ENCODE data around the gene ADAM15. TPM values are rescaled to one million over a fixed set of nuclear protein-coding genes. Genes with fewer than 3 reads are reported as not detected.
A peak's percentile ranks its signal among the peaks of the same experiment; 100 is the strongest.

Gene ADAM15
- total and polyA plus RNA-seq, 2 donors (not counting 1 experiment from before 2014, with no cell fraction given) = 14.6 to 28.4 TPM

GRCh38 chr1:155092131-155092530 lies 41.0 kb downstream of the ADAM15 start:
- no peak overlapping the region for H3K9ac ChIP-seq (ENCODE audit: low read length)
- Mint-ChIP-seq H3K4me1 (peaks cover 6% of the 10 kb centered on the region), H3K4me3 (no peak overlapping the region), H3K27me3 (peaks cover 12% of the 10 kb centered on the region), H3K9me3 (ENCODE audit: insufficient read depth) (no peaks in the 10 kb centered on the region), H3K27ac (no peak overlapping the region)
- H3K4me2 ChIP-seq (replicated peaks; ENCODE audit: low read depth, low read length, poor library complexity, severe bottlenecking) = no peak overlapping the region
- no peak for ATAC-seq (ENCODE audit: low read depth)
- no peaks in the 10 kb centered on the region for H3K79me2 ChIP-seq (ENCODE audit: control insufficient read depth, insufficient read depth, low read length)
- ChIA-PET CTCF (interaction anchor here (0.6 to 6.8 kb wide), 36 partner anchors 8 to 149 kb away, joined by 3 to 307 read pairs (median 7); partner anchors contain the start of genes DPM3, EFNA4, KRTCAP2 and SLC50A1), POLR2A (interaction anchor here (1.4 to 1.7 kb wide), 2 partner anchors 75 to 81 kb away, joined by 4 to 9 read pairs; partner anchors contain the start of gene KRTCAP2)
- no peak overlapping the region for H3K4me3 ChIP-seq (ENCODE audit: control extremely low read depth in 1 of 5, extremely low read depth in 1 of 5, insufficient read depth in 1 of 5, low read depth in 2 of 5, low read length in 4 of 5)
- intact Hi-C loops (cut with micrococcal nuclease) = loop anchor here (5.0 kb wide), 2 partner anchors 35 to 500 kb away; partner anchors contain the start of gene EFNA1
- H4K20me1 ChIP-seq (ENCODE audit: control insufficient read depth, insufficient read depth, low read length, poor library complexity, severe bottlenecking) = no peaks in the 10 kb centered on the region
- H2AFZ ChIP-seq (ENCODE audit: insufficient read depth, low read depth, low read length, poor library complexity, severe bottlenecking) = no peak overlapping the region
- DNase-seq = peak; percentile 21
- 98% methylated on average over 6 of the region's 6 CpGs for whole genome bisulfite sequencing (ENCODE audit: insufficient coverage)
- H3K4me1 ChIP-seq (ENCODE audit: control insufficient read depth in 2 of 2, insufficient read depth in 2 of 2, low read length in 2 of 2) = peaks cover 9 to 11% of the 10 kb centered on the region in 2 donors
- H3K27me3 ChIP-seq (replicated peaks in 1 of 4; ENCODE audit: control extremely low read depth in 1 of 4, control insufficient read depth in 3 of 4, insufficient read depth in 4 of 4, low read length in 3 of 4) = peaks cover 0 to 6% (median 1%) of the 10 kb centered on the region in 4 experiments
- H3K36me3 ChIP-seq (replicated peaks in 1 of 2; ENCODE audit: control extremely low read depth in 1 of 2, control insufficient read depth in 1 of 2, extremely low read depth in 1 of 2, insufficient read depth in 2 of 2, low read length in 1 of 2) = no peaks in the 10 kb centered on the region
- TF ChIP-seq, protein P1, sequence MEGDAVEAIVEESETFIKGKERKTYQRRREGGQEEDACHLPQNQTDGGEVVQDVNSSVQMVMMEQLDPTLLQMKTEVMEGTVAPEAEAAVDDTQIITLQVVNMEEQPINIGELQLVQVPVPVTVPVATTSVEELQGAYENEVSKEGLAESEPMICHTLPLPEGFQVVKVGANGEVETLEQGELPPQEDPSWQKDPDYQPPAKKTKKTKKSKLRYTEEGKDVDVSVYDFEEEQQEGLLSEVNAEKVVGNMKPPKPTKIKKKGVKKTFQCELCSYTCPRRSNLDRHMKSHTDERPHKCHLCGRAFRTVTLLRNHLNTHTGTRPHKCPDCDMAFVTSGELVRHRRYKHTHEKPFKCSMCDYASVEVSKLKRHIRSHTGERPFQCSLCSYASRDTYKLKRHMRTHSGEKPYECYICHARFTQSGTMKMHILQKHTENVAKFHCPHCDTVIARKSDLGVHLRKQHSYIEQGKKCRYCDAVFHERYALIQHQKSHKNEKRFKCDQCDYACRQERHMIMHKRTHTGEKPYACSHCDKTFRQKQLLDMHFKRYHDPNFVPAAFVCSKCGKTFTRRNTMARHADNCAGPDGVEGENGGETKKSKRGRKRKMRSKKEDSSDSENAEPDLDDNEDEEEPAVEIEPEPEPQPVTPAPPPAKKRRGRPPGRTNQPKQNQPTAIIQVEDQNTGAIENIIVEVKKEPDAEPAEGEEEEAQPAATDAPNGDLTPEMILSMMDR (IDR thresholded peaks at IDR 0.05) = no peak
- TF ChIP-seq EZH2 (IDR thresholded peaks at IDR 0.05; ENCODE audit: borderline replicate concordance, insufficient read depth, low read depth, low read length, poor library complexity, severe bottlenecking) = no peak
- H3K9me3 ChIP-seq (ENCODE audit: control extremely low read depth in 1 of 3, control insufficient read depth in 2 of 3, insufficient read depth in 1 of 3, low read length in 2 of 3) = no peaks in the 10 kb centered on the region
- H3K27ac ChIP-seq (ENCODE audit: low read length in 2 of 2) = no peak overlapping the region

- ATAC-seq (ENCODE audit: low read depth) = no peak
- H3K27ac Mint-ChIP-seq = no peak overlapping the region
- intact Hi-C loops (cut with micrococcal nuclease) = loop anchor here (5.0 kb wide), 2 partner anchors 35 to 500 kb away; partner anchors contain the start of gene EFNA1
- ChIA-PET CTCF (interaction anchor here (1.1 to 6.8 kb wide), 8 partner anchors 15 to 134 kb away, joined by 3 to 307 read pairs (median 14); partner anchors contain the start of genes KRTCAP2 and SLC50A1), POLR2A (interaction anchor here (1.7 kb wide), 1 partner anchor 75 kb away, joined by 9 read pairs; no protein-coding TSS in a partner anchor)
- H3K79me2 ChIP-seq (ENCODE audit: control insufficient read depth, insufficient read depth, low read length) = no peaks in the 10 kb centered on the region
- no peak overlapping the region for H3K9ac ChIP-seq (ENCODE audit: low read length)
- 80% methylated on average over 11 of the region's 12 CpGs for WGBS (ENCODE audit: insufficient coverage)
- DNase-seq = no peak
- peaks cover 9 to 11% of the 10 kb centered on the region in 2 donors for H3K4me1 ChIP-seq (ENCODE audit: control insufficient read depth in 2 of 2, insufficient read depth in 2 of 2, low read length in 2 of 2)
- TF ChIP-seq, protein P1 (IDR thresholded peaks at IDR 0.05) = no peak
- no peak for TF ChIP-seq EZH2 (IDR thresholded peaks at IDR 0.05; ENCODE audit: borderline replicate concordance, insufficient read depth, low read depth, low read length, poor library complexity, severe bottlenecking)
- peaks cover 0 to 7% (median 3%) of the 10 kb centered on the region in 4 experiments for H3K27me3 ChIP-seq (replicated peaks in 1 of 4; ENCODE audit: control extremely low read depth in 1 of 4, control insufficient read depth in 3 of 4, insufficient read depth in 4 of 4, low read length in 3 of 4)
- no peak overlapping the region for H3K4me3 ChIP-seq (ENCODE audit: control extremely low read depth in 1 of 5, extremely low read depth in 1 of 5, insufficient read depth in 1 of 5, low read depth in 2 of 5, low read length in 4 of 5)
- peaks cover 0 to 3% (median 0%) of the 10 kb centered on the region in 3 donors for H3K9me3 ChIP-seq (ENCODE audit: control extremely low read depth in 1 of 3, control insufficient read depth in 2 of 3, insufficient read depth in 1 of 3, low read length in 2 of 3)
- no peaks in the 10 kb centered on the region for H3K9me3 Mint-ChIP-seq (ENCODE audit: insufficient read depth)
- no peak overlapping the region for H2AFZ ChIP-seq (ENCODE audit: insufficient read depth, low read depth, low read length, poor library complexity, severe bottlenecking)
- no peaks in the 10 kb centered on the region for H4K20me1 ChIP-seq (ENCODE audit: control insufficient read depth, insufficient read depth, low read length, poor library complexity, severe bottlenecking)
- H3K27me3 Mint-ChIP-seq = peaks cover 13% of the 10 kb centered on the region
- H3K4me2 ChIP-seq (replicated peaks; ENCODE audit: low read depth, low read length, poor library complexity, severe bottlenecking) = no peak overlapping the region
- no peak overlapping the region for H3K4me3 Mint-ChIP-seq
- H3K36me3 ChIP-seq (replicated peaks in 1 of 2; ENCODE audit: control extremely low read depth in 1 of 2, control insufficient read depth in 1 of 2, extremely low read depth in 1 of 2, insufficient read depth in 2 of 2, low read length in 1 of 2) = no peaks in the 10 kb centered on the region
- H3K27ac ChIP-seq (ENCODE audit: low read length in 2 of 2) = no peak overlapping the region
- H3K4me1 Mint-ChIP-seq = peaks cover 6% of the 10 kb centered on the region
Measured at GRCh38 chr1:155092641-155093040, 41.5 kb downstream of the ADAM15 start.
